GM23338 (cell line): Measurements from ENCODE around the gene EIF4E2. TPM values are rescaled to one million over a fixed set of nuclear protein-coding genes. Genes with fewer than 3 reads are reported as not detected.

Experiments used
- ATAC-seq: fragments of 200-7000 bp; cut with Tn5 transposase; 3 replicates; pipeline ENCODE4 v1.9.1; 2020
- DNase-seq: peaks from one replicate; pipeline ENCODE4 v3.0.0-alpha.2; 2015; ENCODE audit warnings: low spot score
- H2AFZ ChIP-seq: fragments of 200-600 bp; sonication (generic); 2 replicates; pipeline ENCODE4 v1.8.0; 2016; ENCODE audit warnings: antibody characterized with exemption, mild to moderate bottlenecking, moderate library complexity
- H3F3A ChIP-seq: fragments of 200-600 bp; sonication (generic); replicated peaks from 2 replicates; pipeline ENCODE4 v1.8.0; 2017; ENCODE audit warnings: antibody characterized with exemption, mixed run types, low read depth
- H3K27ac ChIP-seq: fragments of 200-600 bp; sonication (generic); 2 replicates; pipeline ENCODE4 v1.6.1; 2016; ENCODE audit warnings: low read depth
- H3K27me3 ChIP-seq: fragments of 200-600 bp; sonication (generic); 2 replicates; pipeline ENCODE4 v1.8.0; 2016; ENCODE audit warnings: mild to moderate bottlenecking, mixed run types, moderate library complexity; ENCODE audit not compliant: insufficient read depth
- H3K36me3 ChIP-seq: fragments of 200-600 bp; sonication (generic); 2 replicates; pipeline ENCODE4 v1.8.0; 2016; ENCODE audit warnings: mild to moderate bottlenecking; ENCODE audit not compliant: insufficient read depth
- H3K4me1 ChIP-seq: fragments of 200-600 bp; sonication (generic); 2 replicates; pipeline ENCODE4 v1.8.0; 2016; ENCODE audit warnings: mild to moderate bottlenecking, moderate library complexity; ENCODE audit not compliant: insufficient read depth
- H3K4me2 ChIP-seq: fragments of 200-600 bp; sonication (generic); 2 replicates; pipeline ENCODE4 v1.7.1; 2017; ENCODE audit warnings: mixed run types
- H3K4me3 ChIP-seq: fragments of 200-600 bp; sonication (generic); 2 replicates; pipeline ENCODE4 v1.6.1; 2016; ENCODE audit warnings: mixed run types
- H3K79me2 ChIP-seq: fragments of 200-600 bp; sonication (generic); replicated peaks from 2 replicates; pipeline ENCODE4 v1.8.0; 2017; ENCODE audit warnings: mild to moderate bottlenecking; ENCODE audit not compliant: insufficient read depth
- H3K9me2 ChIP-seq: fragments of 200-600 bp; sonication (generic); 2 replicates; pipeline ENCODE4 v1.8.0; 2017; ENCODE audit not compliant: insufficient read depth
- H4K20me1 ChIP-seq: fragments of 200-600 bp; sonication (generic); replicated peaks from 2 replicates; pipeline ENCODE4 v1.8.0; 2017; ENCODE audit warnings: mild to moderate bottlenecking; ENCODE audit not compliant: insufficient read depth
- H3K27ac Mint-ChIP-seq: 2 replicates; pipeline ENCODE4 v1.8.0; 2020; ENCODE audit warnings: inconsistent platforms, mild to moderate bottlenecking, moderate library complexity, mixed read lengths
- H3K27me3 Mint-ChIP-seq: 3 replicates; pipeline ENCODE4 v1.8.0; 2022; ENCODE audit warnings: low read depth, mild to moderate bottlenecking, moderate library complexity, mixed read lengths, inconsistent platforms; ENCODE audit not compliant: insufficient read depth, poor library complexity
- H3K36me3 Mint-ChIP-seq: 3 replicates; pipeline ENCODE4 v1.8.0; 2021; ENCODE audit warnings: low read depth, mild to moderate bottlenecking, inconsistent platforms, moderate library complexity, mixed read lengths
- H3K4me1 Mint-ChIP-seq: 3 replicates; pipeline ENCODE4 v1.8.0; 2020; ENCODE audit warnings: mild to moderate bottlenecking, inconsistent platforms, mixed read lengths
- H3K4me3 Mint-ChIP-seq: 3 replicates; pipeline ENCODE4 v1.8.0; 2021; ENCODE audit warnings: moderate library complexity, mild to moderate bottlenecking, inconsistent platforms, mixed read lengths
- H3K9me3 Mint-ChIP-seq: 3 replicates; pipeline ENCODE4 v1.8.0; 2020; ENCODE audit warnings: moderate library complexity, mild to moderate bottlenecking, inconsistent platforms, mixed read lengths
- CREB1 ChIP-seq: fragments of 250-450 bp; sonication (Bioruptor Pico); IDR thresholded peaks from 2 replicates; pipeline ENCODE4 v1.5.0; 2020; ENCODE audit warnings: low read depth, mild to moderate bottlenecking, moderate library complexity
- CTCF ChIP-seq, 2 experiments: fragments of 200-600 bp in 1 of 2; sonication (generic) in 1 of 2; conservative IDR thresholded peaks; 2 replicates each; pipeline versions ENCODE4 v1.5.1 to v1.6.1; 2016 to 2017; ENCODE audit warnings: antibody characterized with exemption in 2 of 2, low read depth in 2 of 2, mild to moderate bottlenecking in 2 of 2, moderate library complexity in 1 of 2
- ETS1 ChIP-seq: IDR thresholded peaks from 2 replicates; pipeline ENCODE4 v1.6.1; 2016; ENCODE audit warnings: antibody characterized with exemption
- EZH2phosphoT487 ChIP-seq: fragments of 200-600 bp; sonication (generic); IDR thresholded peaks from one replicate; pipeline ENCODE4 v1.8.1; 2018; ENCODE audit warnings: antibody characterized with exemption; ENCODE audit not compliant: unreplicated experiment
- JUNB ChIP-seq: IDR thresholded peaks from one replicate; pipeline ENCODE4 v1.6.1; 2016; ENCODE audit warnings: antibody characterized with exemption; ENCODE audit not compliant: unreplicated experiment
- POLR2AphosphoS5 ChIP-seq: IDR thresholded peaks from 2 replicates; pipeline ENCODE4 v1.6.1; 2016; ENCODE audit warnings: antibody characterized with exemption, low read depth
- REST ChIP-seq: IDR thresholded peaks from one replicate; pipeline ENCODE4 v1.6.1; 2018; ENCODE audit warnings: antibody characterized with exemption; ENCODE audit not compliant: unreplicated experiment
- STAT1 ChIP-seq: IDR thresholded peaks from one replicate; pipeline ENCODE4 v1.6.1; 2016; ENCODE audit warnings: antibody characterized with exemption; ENCODE audit not compliant: unreplicated experiment
- ZNF331 ChIP-seq: fragments of 250-450 bp; sonication (Bioruptor Pico); IDR thresholded peaks from 2 replicates; pipeline ENCODE4 v1.5.0; 2020; ENCODE audit warnings: low read depth, mild to moderate bottlenecking, moderate library complexity
- polyA plus RNA-seq: library from polyadenylated mRNA; unstranded; fragments of >200 nt; fragmentation: Nextera tagmentation; extraction: Ambion mirVana; gene quantifications from 2 replicates; pipeline ENCODE4 v1.2.1, GENCODE V29; 2016
- total RNA-seq: library from RNA; depleted of rRNA; stranded (reverse); fragments of >200 nt; shearing (Covaris generic); gene quantifications from 2 replicates; pipeline ENCODE4 v1.2.3, GENCODE V29; 2014
- TF ChIP-seq, protein P1 (sequence below): fragments of 250-450 bp; sonication (Bioruptor Pico); IDR thresholded peaks from 2 replicates; pipeline ENCODE4 v1.5.0; 2020; ENCODE audit warnings: mild to moderate bottlenecking, moderate library complexity

The EIF4E2 gene
- total and polyA plus RNA-seq, 2 experiments from 2014 or later: 68.1 to 152 TPM

- peaks cover 35% of the 10 kb centered on the region for H3K27me3 Mint-ChIP-seq
- Histone ChIP-seq H3F3A (0 out of 2 replicates have a peak, but pooled peaks cover 3% of the 10 kb centered on the region), H2AFZ (no peak overlapping the region), H3K4me2 (no peak overlapping the region), H3K4me1 (no peaks in the 10 kb centered on the region; the same call in 1 of the 2 replicates), H3K27ac (no peak overlapping the region), H4K20me1 (no peaks in the 10 kb centered on the region), H3K36me3 (no peaks in the 10 kb centered on the region), H3K9me2 (no peaks in the 10 kb centered on the region), H3K27me3 (peaks cover 44% of the 10 kb centered on the region), H3K79me2 (no peaks in the 10 kb centered on the region), H3K4me3 (no peak overlapping the region)
- no peaks in the 10 kb centered on the region for H3K9me3 Mint-ChIP-seq
- no peak overlapping the region for H3K27ac Mint-ChIP-seq
- no peak for ATAC-seq
- 0 out of 4 replicates have a peak, but pooled peaks of 1 of the 2 experiments have one; percentile 7 for TF ChIP-seq CTCF (conservative IDR thresholded peaks at IDR 0.05; ENCODE audit: low read depth in 2 of 2)
- TF ChIP-seq ZNF331: no peak
- TF ChIP-seq JUNB: no peak
- TF ChIP-seq POLR2AphosphoS5: no peak
- peaks cover 18% of the 10 kb centered on the region for H3K4me1 Mint-ChIP-seq
- H3K36me3 Mint-ChIP-seq: no peaks in the 10 kb centered on the region
- no peak overlapping the region for H3K4me3 Mint-ChIP-seq
- DNase-seq: no peak
Measured at GRCh38 chr2:232520489-232520888, 30.0 kb upstream of the EIF4E2 start.

GRCh38 chr2:232521098-232521497 lies 29.4 kb upstream of the EIF4E2 start:
- DNase-seq (no peak), ATAC-seq (no peak)
- H4K20me1 ChIP-seq: no peaks in the 10 kb centered on the region
- H3K79me2 ChIP-seq: no peaks in the 10 kb centered on the region
- H3K4me3 ChIP-seq: no peak overlapping the region
- H3K4me2 ChIP-seq: no peak overlapping the region
- no peaks in the 10 kb centered on the region for H3K9me2 ChIP-seq
- no peaks in the 10 kb centered on the region for H3K9me3 Mint-ChIP-seq
- no peaks in the 10 kb centered on the region; the same call in 1 of the 2 replicates for H3K4me1 ChIP-seq
- H3K27me3 Mint-ChIP-seq: peaks cover 36% of the 10 kb centered on the region
- H3K4me1 Mint-ChIP-seq: peaks cover 17% of the 10 kb centered on the region
- H3K27ac Mint-ChIP-seq: no peak overlapping the region
- no peaks in the 10 kb centered on the region for H3K36me3 ChIP-seq
- H3K27ac ChIP-seq: no peak overlapping the region
- peaks cover 44% of the 10 kb centered on the region for H3K27me3 ChIP-seq
- 0 out of 2 replicates have a peak, but pooled peaks cover 3% of the 10 kb centered on the region for H3F3A ChIP-seq
- no peak overlapping the region for H3K4me3 Mint-ChIP-seq
- H2AFZ ChIP-seq: no peak overlapping the region
- H3K36me3 Mint-ChIP-seq: no peaks in the 10 kb centered on the region
- TF ChIP-seq CREB1 (CRISPR knock-in tag): no peak
- TF ChIP-seq EZH2phosphoT487: no peak
- TF ChIP-seq, protein P1, sequence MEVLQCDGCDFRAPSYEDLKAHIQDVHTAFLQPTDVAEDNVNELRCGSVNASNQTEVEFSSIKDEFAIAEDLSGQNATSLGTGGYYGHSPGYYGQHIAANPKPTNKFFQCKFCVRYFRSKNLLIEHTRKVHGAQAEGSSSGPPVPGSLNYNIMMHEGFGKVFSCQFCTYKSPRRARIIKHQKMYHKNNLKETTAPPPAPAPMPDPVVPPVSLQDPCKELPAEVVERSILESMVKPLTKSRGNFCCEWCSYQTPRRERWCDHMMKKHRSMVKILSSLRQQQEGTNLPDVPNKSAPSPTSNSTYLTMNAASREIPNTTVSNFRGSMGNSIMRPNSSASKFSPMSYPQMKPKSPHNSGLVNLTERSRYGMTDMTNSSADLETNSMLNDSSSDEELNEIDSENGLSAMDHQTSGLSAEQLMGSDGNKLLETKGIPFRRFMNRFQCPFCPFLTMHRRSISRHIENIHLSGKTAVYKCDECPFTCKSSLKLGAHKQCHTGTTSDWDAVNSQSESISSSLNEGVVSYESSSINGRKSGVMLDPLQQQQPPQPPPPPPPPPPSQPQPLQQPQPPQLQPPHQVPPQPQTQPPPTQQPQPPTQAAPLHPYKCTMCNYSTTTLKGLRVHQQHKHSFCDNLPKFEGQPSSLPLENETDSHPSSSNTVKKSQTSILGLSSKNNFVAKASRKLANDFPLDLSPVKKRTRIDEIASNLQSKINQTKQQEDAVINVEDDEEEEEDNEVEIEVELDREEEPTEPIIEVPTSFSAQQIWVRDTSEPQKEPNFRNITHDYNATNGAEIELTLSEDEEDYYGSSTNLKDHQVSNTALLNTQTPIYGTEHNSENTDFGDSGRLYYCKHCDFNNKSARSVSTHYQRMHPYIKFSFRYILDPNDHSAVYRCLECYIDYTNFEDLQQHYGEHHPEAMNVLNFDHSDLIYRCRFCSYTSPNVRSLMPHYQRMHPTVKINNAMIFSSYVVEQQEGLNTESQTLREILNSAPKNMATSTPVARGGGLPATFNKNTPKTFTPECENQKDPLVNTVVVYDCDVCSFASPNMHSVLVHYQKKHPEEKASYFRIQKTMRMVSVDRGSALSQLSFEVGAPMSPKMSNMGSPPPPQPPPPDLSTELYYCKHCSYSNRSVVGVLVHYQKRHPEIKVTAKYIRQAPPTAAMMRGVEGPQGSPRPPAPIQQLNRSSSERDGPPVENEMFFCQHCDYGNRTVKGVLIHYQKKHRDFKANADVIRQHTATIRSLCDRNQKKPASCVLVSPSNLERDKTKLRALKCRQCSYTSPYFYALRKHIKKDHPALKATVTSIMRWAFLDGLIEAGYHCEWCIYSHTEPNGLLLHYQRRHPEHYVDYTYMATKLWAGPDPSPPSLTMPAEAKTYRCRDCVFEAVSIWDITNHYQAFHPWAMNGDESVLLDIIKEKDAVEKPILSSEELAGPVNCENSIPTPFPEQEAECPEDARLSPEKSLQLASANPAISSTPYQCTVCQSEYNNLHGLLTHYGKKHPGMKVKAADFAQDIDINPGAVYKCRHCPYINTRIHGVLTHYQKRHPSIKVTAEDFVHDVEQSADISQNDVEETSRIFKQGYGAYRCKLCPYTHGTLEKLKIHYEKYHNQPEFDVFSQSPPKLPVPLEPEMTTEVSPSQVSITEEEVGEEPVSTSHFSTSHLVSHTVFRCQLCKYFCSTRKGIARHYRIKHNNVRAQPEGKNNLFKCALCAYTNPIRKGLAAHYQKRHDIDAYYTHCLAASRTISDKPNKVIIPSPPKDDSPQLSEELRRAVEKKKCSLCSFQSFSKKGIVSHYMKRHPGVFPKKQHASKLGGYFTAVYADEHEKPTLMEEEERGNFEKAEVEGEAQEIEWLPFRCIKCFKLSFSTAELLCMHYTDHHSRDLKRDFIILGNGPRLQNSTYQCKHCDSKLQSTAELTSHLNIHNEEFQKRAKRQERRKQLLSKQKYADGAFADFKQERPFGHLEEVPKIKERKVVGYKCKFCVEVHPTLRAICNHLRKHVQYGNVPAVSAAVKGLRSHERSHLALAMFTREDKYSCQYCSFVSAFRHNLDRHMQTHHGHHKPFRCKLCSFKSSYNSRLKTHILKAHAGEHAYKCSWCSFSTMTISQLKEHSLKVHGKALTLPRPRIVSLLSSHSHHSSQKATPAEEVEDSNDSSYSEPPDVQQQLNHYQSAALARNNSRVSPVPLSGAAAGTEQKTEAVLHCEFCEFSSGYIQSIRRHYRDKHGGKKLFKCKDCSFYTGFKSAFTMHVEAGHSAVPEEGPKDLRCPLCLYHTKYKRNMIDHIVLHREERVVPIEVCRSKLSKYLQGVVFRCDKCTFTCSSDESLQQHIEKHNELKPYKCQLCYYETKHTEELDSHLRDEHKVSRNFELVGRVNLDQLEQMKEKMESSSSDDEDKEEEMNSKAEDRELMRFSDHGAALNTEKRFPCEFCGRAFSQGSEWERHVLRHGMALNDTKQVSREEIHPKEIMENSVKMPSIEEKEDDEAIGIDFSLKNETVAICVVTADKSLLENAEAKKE (CRISPR knock-in tag): no peak
- no peak for TF ChIP-seq STAT1
- no peak for TF ChIP-seq REST
- TF ChIP-seq ETS1: no peak
